T-helper 2 cell (primary cell): ENCODE measurements around the gene PALB2.

ENCODE experiments used
- DNase-seq, 5 experiments: peaks; one replicate each; pipeline versions ENCODE4 v3.0.0 to v3.0.0-alpha.2; 2012 to 2022

PALB2 gene

DNA sequence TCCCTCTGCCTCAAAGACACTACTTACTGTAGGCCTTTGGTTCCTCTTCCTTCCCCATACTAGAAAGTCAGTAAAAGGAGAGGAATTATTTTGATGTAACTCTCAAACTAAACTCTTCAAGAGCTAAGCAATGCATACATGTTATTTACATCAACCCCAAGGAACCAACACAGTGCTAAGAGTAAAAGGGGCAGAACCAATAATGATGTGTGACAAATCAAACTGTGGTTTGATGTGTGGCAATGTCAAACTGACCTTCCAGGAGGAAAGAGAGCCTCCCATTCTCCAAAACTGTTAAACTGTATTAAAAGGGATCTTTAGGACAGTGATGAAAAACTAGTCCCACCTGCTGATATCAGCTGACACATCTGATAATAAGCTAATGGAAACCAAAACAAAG lies 60.7 kb downstream of the PALB2 start:
- DNase-seq: no peak

DNA sequence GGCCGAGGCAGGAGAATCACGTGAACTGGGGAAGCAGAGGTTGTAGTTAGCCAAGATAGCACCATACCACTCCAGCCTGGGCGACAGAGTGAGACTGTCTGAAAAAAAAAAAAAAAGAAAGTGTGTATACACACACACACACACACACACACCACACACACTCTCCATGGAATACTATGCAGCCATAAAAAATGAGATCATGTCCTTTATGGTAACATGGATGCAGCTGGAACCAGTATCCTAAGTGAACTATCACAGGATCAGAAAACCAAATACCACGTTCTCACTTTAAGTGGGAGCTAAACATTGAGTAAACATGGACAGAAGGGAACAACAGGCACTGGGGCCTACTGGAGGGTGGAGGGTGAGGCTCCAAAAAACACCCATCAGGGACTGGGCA lies 61.7 kb downstream of the PALB2 start:
- DNase-seq: no peak

DNA sequence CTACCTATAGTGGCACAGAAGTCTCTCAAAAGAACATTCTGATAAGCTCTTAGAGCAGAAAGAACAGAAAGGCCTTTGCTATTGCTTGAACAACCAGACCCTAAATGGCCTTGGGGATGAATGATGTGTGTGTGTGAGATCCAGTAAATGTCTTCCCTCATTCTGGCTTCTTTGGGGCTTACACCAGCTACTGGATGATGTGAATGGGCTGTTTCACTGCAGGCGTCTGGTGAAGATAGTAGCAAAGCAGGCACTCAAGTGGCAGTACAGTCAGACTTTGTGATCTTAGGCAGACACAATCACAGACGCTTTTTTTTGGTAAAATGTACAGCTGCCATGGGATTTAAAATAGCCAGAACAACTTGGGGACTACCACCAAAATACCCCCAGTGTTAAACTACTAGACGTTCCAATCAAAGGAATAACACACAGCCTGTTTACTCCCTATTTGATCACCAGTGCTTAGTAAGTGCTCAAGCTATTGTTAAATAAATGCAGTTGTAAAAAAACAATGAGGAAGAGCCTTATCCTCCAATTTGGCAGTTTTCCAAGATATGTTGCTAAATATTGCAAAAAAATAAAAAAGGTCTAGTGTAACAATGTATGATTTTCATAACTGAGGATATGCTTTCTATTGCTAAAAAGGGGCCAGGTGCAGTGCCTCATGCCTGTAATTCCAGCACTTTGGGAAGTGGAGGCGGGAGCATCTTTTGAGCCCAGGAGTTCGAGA lies 62.8 kb downstream of the PALB2 start:
- DNase-seq: no peak

DNA sequence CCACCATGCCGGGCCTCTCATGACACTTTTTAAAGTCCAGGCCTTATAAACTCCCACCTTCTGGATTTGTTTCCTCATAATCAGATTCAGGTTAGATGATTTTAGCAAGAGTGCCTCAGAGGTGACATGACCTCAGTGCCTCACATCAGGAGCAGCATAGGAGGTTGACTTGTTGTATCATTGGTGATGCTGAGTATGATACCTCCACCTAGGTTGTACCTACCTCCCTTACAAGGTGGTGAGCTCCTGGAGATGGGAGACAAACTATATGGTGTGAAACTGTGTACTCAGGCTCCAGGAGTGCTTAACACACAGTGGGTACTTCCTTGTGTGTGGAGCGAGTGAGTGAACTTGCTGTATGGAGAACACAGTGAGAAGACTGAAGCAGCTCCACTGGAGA lies 63.6 kb downstream of the PALB2 start:
- DNase-seq: no peak

DNA sequence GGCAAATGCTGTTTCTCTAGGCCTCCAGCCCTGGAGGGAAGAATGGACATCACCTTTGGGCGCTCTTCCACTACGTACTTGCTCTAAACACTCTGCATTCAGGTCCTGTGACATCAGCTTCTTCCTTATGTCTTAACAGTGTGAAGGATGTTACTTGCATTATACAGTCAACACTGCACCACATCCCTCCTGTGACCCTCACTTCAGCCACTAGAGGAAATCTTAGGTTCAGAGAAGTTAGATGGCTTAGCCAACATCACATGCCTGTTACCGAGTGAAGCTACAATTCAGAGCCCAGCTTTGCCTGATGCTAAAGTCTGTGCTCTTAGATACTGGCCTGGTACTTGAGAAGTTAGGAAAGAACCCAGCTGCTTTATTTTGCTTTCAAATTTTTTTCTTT lies 65.3 kb downstream of the PALB2 start:
- no peak for DNase-seq

DNA sequence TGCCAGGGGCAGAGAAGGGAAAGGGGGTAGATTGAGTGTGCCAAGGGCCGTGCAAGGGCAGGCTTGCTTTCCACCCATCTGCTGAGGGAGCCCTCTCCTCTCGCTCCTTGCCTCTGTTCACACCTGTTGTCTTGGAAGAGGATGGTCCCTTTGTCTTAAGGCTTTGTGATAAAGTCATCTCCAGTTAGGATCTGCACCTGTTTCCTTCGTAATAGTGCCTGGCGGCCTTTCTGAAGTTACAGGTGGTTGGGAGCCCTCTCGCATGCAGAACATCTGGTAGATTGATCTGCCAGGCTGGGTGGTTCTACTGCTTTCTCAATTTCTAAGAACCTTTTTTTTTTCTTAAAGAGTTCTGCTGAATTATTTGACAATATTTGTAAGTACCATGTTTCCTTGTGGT lies 67.3 kb downstream of the PALB2 start:
- no peak for DNase-seq

DNA sequence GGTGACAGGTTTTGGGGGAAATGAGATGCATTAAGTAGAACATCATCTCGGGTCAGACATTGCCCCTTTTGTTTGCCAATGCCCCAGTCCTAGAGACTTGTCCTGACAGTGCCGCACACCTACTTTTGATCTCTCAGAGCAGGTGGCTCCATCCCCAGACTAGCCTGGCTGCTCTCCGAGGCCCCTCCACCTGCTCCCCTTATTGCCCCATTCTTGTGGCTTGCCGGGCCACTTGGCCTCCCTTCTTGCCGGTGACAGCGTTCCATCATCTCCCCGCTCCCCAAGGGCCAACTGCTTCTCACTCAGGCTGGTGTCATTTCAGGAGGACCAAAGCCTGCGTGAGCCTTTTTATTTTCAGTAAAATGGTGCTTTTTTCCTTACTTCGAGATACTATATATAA lies 68.7 kb downstream of the PALB2 start:
- DNase-seq: no peak

DNA sequence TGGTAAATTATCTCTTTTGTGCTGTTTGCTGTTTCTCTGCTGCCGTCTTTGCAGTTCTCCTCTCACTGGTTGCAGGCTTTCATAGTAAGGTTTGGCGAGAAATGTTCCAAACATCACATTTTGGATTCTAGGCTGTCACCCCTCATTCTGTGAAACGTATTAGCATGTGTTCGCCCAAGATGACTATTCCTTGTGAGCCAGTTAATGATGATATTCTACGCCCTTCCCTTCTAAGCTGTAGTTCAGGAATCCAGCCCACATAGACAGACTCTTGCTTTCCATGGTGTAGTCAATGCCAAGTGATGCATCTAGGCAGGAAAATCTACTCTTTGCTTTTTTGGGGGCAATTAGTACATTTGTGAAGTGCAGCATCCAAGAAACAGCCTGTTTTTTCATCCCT lies 69.2 kb downstream of the PALB2 start:
- DNase-seq: no peak

DNA sequence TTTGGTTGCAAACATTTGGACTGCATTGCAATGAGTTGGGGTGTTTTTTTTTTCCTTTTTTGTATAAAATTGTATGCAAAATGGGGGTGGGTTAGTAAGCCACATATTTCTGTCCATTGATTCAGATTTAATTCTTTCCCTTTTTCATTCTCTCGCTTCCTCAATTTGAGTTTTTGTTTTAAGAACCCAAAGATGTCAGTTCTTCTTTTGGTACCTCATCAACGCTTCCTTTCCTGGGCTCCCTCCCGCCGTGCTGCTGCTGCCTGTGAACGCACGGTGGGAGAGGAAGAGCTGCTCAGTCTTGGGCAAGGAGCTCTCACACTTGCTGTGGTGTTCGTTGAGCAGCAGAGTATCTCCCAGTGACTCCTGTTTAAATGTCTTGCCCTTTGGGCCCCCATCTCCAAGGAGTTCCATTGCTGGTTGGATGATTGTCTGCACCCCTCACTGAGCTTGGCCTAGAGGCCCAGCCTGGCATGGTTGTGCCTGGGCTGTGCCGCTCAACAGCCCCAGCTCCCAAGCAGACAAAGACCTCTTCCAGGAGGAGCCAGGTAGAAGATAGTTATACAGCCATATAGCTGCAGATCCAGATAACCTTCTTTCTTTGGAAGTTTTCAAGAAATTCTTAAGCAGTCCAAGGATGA lies 70.0 kb downstream of the PALB2 start:
- no peak for DNase-seq

DNA sequence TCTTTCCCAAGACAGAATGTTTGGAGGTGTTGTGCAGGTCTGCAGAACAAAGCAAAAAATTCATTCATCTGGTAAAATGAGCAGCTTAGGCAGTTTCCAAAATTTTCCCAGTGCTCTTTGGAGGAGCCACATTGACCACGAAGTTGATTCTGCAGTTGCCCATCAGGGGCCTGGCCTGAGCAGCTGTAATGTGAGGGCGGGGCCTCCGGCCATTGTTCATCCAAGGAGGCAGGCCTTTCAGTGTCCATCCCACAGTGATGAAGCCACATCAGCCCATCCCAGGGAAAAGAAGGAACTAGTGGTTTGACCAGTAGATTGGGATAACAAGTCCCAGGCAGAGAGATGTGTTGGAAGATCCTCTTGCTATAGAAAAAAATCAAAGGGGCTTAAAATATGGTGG lies 73.5 kb downstream of the PALB2 start:
- DNase-seq: no peak

DNA sequence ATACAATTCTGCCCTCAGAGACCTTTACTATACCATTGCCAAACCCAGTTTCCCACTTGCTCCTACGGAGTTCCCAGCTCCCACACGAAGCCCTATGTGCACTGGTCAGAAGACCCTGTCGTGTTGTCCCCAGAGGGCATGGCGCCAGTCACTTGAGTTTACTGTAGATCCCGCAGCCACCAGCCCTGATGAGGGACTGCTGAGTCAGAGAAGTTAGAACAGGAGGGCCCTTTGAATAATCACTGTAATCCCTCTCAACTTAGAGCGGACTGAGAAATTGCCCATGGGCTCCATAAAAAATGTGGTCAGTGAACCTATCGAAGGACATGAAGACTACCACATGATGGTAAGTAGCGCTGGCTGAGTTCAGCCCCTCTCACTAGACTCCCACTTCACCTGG lies 74.4 kb downstream of the PALB2 start:
- DNase-seq: no peak

DNA sequence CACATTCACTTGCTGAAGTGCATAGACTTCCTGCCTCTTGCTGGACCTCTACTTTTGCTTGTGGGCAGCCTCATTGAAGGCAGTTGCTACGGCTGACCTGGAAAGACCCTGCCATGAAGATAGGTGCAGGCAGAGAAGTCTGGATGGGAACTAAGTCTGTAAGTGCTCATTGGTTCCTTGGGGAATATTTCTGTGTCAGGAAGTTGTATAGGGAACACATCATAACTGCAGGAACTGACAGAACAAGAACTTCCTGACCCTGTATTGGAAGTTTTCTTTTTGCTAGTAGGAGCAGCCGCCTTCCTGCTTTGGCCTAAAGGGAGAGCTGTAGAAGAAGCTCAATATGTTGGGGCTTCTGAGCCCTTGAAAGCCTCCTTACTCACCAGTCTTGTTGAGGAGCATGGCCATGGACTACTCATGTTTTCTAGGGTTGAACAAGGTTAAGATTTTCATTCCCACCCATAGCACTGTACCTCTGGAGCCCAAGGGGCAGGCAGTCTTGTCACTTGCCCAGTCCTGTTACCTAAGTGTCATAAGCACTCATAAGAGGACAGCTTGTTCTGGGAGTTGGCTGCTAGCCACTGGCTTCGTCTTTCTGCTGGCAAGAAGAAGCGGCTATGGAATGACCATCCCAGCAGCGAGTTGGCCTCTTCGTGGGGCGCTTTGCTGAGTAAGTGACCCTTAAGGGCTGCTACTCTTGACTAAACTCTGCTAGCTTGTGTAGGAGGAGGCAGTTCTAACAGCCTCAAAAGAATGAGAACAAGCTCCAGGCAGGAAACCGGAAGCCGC lies 76.3 kb downstream of the PALB2 start:
- DNase-seq: no peak

DNA sequence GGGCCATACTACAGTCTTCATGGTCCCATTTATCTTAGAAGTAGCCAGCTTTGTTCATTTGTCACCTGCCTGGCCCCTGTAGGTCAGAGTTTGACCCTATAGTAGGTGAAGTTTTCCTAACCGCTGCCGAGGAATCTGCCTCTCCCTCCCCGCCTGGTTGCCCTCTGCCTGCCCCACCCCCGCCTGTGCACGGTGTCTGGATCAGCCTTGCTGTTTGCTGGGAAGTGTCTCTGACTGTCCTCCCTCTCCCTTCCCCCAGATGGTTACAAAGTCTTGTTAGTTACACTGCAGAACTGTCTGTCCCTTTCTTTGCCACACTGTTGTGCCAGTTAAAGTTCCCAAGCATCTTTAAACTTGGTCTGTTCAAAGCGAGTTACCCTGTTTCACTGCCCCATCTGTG lies 77.9 kb downstream of the PALB2 start:
- DNase-seq: no peak

DNA sequence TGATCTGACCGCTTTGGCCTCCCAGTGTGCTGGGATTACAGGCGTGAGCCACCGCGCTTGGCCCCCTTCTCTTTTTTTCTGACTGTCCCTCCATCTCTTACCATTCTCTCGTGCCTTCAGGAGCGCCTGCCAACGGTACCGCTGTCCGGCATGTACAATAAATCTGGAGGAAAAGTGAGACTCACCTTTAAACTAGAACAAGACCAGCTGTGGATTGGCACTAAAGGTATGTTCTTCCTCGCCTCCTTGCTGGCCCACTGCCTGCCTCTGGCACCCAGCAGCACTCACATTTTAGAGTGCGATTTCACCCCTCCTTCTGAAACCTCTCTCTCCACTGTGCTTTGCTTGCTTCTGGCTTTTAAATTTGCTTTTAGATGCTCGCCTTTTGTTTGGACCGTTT lies 78.6 kb downstream of the PALB2 start:
- DNase-seq: no peak

DNA sequence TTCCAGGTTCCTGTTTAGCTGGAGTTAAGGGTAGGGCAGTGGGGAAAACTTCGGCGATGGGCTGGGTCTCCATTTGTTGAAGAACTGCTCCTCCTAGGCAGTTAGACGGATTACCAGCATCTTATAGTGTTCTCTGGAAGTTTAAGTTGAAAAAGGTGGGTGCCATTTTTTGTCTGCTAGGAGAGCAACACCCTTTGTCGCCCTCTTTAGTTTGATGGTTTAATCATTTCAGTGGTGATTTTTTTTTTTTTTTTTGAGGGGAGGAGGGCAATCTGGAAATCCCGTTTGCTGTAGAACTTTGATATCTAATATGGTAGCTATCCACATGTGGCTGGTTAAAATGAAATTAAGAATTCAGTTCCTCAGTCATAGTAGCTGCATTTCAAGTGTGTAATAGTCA lies 79.5 kb downstream of the PALB2 start:
- DNase-seq: peak in 1 of 5 experiments; percentile 9

DNA sequence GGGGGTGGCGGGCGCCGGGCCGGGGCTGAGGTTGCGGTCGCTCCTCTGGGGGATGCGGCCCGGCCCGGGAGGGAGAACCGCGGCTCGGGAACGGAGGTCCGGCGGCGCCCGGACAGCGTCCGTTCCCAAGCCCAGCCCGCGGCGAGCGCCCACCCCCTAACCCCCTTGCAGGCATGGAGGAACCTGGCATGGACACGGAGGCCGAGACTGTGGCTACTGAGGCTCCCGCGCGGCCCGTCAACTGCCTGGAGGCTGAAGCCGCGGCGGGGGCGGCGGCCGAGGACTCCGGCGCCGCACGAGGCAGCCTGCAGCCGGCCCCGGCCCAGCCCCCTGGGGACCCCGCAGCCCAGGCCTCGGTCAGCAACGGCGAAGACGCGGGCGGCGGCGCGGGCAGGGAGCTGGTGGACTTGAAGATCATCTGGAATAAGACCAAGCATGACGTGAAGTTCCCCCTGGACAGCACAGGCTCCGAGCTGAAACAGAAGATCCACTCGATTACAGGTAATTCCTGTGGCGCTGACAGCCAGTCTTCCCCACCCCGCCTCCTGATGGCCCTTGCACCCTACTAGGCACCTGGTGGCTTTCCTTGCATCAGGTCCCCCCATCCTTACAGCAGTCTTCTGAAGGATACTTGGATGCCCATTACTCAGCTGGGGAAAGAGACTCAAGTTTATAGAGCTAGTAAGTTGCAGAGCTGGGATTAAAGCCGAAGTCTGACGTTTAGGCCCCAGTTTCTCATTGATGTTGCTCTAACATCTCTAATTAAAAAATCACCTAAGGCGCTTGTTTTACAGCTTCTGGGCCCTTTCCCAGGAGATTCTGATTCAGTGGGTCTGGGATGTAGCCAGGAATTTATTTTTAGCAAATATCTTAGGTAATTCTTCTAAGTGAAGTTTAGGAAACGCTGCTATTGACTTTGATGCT lies 83.1 kb downstream of the PALB2 start:
- peak in 1 of 5 experiments; percentile 17 for DNase-seq

DNA sequence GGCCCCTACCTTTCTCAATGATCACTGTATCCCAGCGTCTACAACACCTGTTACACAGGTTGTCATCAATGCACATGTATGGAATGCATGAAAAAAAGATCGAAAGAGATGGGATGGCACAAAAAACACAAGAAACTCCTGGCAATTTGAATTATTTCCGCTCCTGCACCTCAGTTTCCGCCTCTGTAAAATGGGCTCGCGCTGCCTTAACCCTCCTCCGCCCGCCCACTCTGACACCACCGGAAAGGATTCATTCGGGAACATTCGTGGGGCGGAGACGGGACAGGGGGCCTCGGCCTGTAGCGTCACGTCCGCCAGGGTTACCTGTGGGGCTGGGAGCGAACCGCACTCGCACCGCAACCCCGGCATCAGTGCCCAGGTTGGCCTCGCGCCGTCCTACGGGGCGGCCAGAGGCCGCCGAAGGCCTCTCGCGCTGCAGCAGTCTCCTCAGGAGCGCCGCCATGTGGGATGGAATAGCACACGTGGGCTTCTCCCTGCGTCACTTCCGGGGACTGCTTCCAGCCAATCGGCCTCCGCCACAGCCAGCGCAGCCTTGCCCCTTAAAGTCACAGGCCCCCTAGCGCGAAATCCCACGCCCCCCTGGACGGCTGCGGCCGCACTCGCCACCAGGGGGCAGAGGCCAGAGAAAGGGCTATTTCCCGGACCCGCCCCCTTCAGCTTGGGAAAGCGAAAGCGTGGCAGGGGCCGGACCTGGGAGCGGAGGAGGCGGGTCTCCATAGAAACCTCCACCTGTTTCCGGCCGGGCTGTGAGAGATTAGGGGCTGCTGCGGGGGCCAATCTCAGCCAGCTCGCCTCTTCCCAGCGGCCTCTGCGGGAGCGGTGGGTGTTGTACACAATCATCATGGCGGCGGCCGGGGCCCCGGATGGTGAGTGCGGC lies 84.0 kb downstream of the PALB2 start, which contains the start of the genes EARS2 and UBFD1:
EARS2 (minus strand) TSS at position 470 of the 898 bp plus-strand sequence; CDS start at position 463, 7 bp downstream.
UBFD1 (plus strand) TSS at position 847 of the 898 bp plus-strand sequence; CDS start at position 863, 16 bp downstream.
- peak; percentile 80 to 98 (median 97) for DNase-seq

DNA sequence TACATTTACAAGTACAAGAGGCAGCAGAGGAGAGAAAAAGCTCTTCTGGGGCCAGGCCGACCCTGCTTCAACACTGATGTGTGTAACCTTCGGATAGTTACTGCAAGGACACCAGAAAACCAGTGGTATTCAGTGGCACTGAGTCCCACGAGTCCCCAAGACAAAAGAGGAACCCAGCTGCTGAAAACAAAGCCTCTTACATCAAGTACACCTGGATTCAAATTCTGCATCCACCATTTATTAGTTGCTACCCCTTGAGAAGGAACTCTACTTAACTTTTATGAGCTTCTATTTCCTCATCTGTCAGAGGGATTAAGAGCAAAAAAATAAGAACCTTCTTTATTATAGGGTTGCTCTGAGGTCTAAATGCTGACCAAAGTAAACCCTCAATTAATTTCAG lies 86.6 kb downstream of the PALB2 start:
- DNase-seq: no peak
